HepG2 (cell line): ENCODE measurements around the gene CLCN4. TPM values are rescaled to one million over a fixed set of nuclear protein-coding genes. Genes with fewer than 3 reads are reported as not detected.

Experiments used
- ATAC-seq: fragments of 200-7000 bp; cut with Tn5 transposase; 3 replicates; pipeline ENCODE4 v1.9.1; 2020; ENCODE audit warnings: mild to moderate bottlenecking, moderate library complexity
- BruUV-seq: library from RNA; stranded (reverse); fragments of 400-500 nt; replicated peaks from 2 replicates; lab custom pipeline; 2021; lab: Mats Ljungman, UMichigan
- CTCF ChIA-PET: fragments of 300-600 bp; formaldehyde crosslinking; extraction: SDS; loops from one replicate; lab custom pipeline; 2021; ENCODE audit warnings: low total read pairs, inconsistent platforms, low intra/inter-chr PET ratio; lab: Yijun Ruan, JAX
- POLR2A ChIA-PET: fragments of 350-600 bp; sonication (Branson Sonifier 250); formaldehyde crosslinking; loops from one replicate; lab custom pipeline; 2020; ENCODE audit warnings: antibody characterized with exemption, inconsistent platforms; lab: Yijun Ruan, JAX
- DNase-seq: peaks from one replicate; pipeline ENCODE4 v3.0.0-alpha.2; 2015; ENCODE audit warnings: low spot score
- FAIRE-seq: peaks from 3 replicates; lab custom pipeline; 2011; peaks lifted over from hg19 to GRCh38; lab: Jason Lieb, UNC
- H2AFZ ChIP-seq: one replicate; pipeline ENCODE4 v1.6.1; 2011; ENCODE audit warnings: low read length, inconsistent platforms
- H3K27ac ChIP-seq: fragments of 300-600 bp; 3 replicates; pipeline ENCODE4 v1.8.0; 2011; ENCODE audit warnings: mixed run types, mild to moderate bottlenecking, mixed read lengths, low read length, inconsistent platforms; ENCODE audit not compliant: insufficient read depth; ENCODE audit errors: extremely low read length
- H3K27me3 ChIP-seq, 2 experiments: fragments of 200-600 bp in 1 of 2; 2 replicates in 1 of 2; 3 replicates in 1 of 2; pipeline versions ENCODE4 v1.6.0 to v1.8.0; 2011; ENCODE audit warnings: low read length in 2 of 2, mild to moderate bottlenecking in 2 of 2, moderate library complexity in 2 of 2, inconsistent platforms in 1 of 2; ENCODE audit not compliant: insufficient read depth in 2 of 2, control insufficient read depth in 1 of 2
- H3K36me3 ChIP-seq, 2 experiments: fragments of 200-600 bp in 1 of 2; replicated peaks in 1 of 2; 2 replicates in 1 of 2; 3 replicates in 1 of 2; pipeline versions ENCODE4 v1.5.1 to v1.8.0; 2011; ENCODE audit warnings: low read length in 2 of 2, inconsistent platforms in 1 of 2; ENCODE audit not compliant: insufficient read depth in 2 of 2, control insufficient read depth in 1 of 2
- H3K4me1 ChIP-seq: 2 replicates; pipeline ENCODE4 v1.5.1; 2012; ENCODE audit warnings: low read length, inconsistent platforms; ENCODE audit not compliant: insufficient read depth
- H3K4me2 ChIP-seq: 2 replicates; pipeline ENCODE4 v1.6.0; 2011; ENCODE audit warnings: low read depth, low read length, inconsistent platforms
- H3K4me3 ChIP-seq, 3 experiments: fragments of 200-600 bp in 1 of 3; sonication (generic), shearing (Covaris generic) in 1 of 3; replicated peaks in 1 of 3; 2 replicates each; pipeline ENCODE4 v1.5.1; 2011 to 2016; ENCODE audit warnings: low read length in 3 of 3, inconsistent platforms in 2 of 3, low read depth in 2 of 3, mild to moderate bottlenecking in 2 of 3, control low read depth in 1 of 3, mixed read lengths in 1 of 3; ENCODE audit not compliant: insufficient read depth in 1 of 3
- H3K79me2 ChIP-seq: one replicate; pipeline ENCODE4 v1.6.1; 2011; ENCODE audit warnings: low read length, inconsistent platforms; ENCODE audit not compliant: insufficient read depth
- H3K9ac ChIP-seq: 2 replicates; pipeline ENCODE4 v1.6.0; 2011; ENCODE audit warnings: mild to moderate bottlenecking, low read depth, low read length, inconsistent platforms; ENCODE audit not compliant: insufficient read depth
- H3K9me3 ChIP-seq: 2 replicates; pipeline ENCODE4 v1.5.1; 2012; ENCODE audit warnings: mild to moderate bottlenecking, low read length
- H4K20me1 ChIP-seq: 2 replicates; pipeline ENCODE4 v1.6.0; 2011; ENCODE audit warnings: inconsistent platforms, mild to moderate bottlenecking, low read length, moderate library complexity; ENCODE audit not compliant: insufficient read depth
- CBX2 ChIP-seq, 2 experiments: fragments of 200-600 bp in 1 of 2; sonication (generic); formaldehyde crosslinking in 1 of 2; IDR thresholded peaks; 2 replicates each; pipeline versions ENCODE4 v1.7.0 to v1.8.1; 2018 to 2022; ENCODE audit warnings: low read depth in 2 of 2, low read length in 1 of 2, mild to moderate bottlenecking in 1 of 2, missing genetic modification reagents in 1 of 2
- CHD2 ChIP-seq: IDR thresholded peaks from 2 replicates; pipeline ENCODE4 v1.6.1; 2011; ENCODE audit warnings: low read depth, low read length, improper control_type of control experiment
- KLF6 ChIP-seq: IDR thresholded peaks from 2 replicates; pipeline ENCODE4 v1.8.0; 2016; ENCODE audit warnings: missing biosample characterization, missing genetic modification reagents
- NKX3-1 ChIP-seq: sonication (generic); formaldehyde crosslinking; IDR thresholded peaks from 2 replicates; pipeline ENCODE4 v1.5.0; 2020; ENCODE audit warnings: missing genetic modification reagents
- POLR2AphosphoS5 ChIP-seq: IDR thresholded peaks from 2 replicates; pipeline ENCODE4 v1.6.1; 2012; ENCODE audit warnings: low read depth, low read length
- SP140L ChIP-seq: sonication (generic); formaldehyde crosslinking; IDR thresholded peaks from 2 replicates; pipeline ENCODE4 v1.4.0; 2020; ENCODE audit warnings: missing genetic modification reagents, borderline replicate concordance
- ZMYM3 ChIP-seq: sonication (generic); formaldehyde crosslinking; IDR thresholded peaks from 2 replicates; pipeline ENCODE4 v1.5.1; 2020; ENCODE audit warnings: mild to moderate bottlenecking, missing genetic modification reagents
- ZNF766 ChIP-seq: sonication (generic); formaldehyde crosslinking; IDR thresholded peaks from 2 replicates; pipeline ENCODE4 v1.5.0; 2020; ENCODE audit warnings: missing genetic modification reagents, borderline replicate concordance
- ZNF850 ChIP-seq: sonication (generic); formaldehyde crosslinking; conservative IDR thresholded peaks from 2 replicates; pipeline ENCODE4 v1.9.0; 2021; ENCODE audit warnings: mild to moderate bottlenecking, missing genetic modification reagents
- WGBS: methylation state at CpG from one replicate; pipeline ENCODE4 v1.1.6; 2017; ENCODE audit warnings: low lambda C conversion rate; 5-methylcytosine and 5-hydroxymethylcytosine counted together
- in situ Hi-C: cut with HindIII; loops from 2 replicates; pipeline ENCODE4 v1.10.0; 2017; ENCODE audit warnings: low pct_unique_long_range_greater_than_20kb; ENCODE audit not compliant: extremely low pct_ligation_motif_present
- intact Hi-C: fragments of 100-400 bp; cut with micrococcal nuclease; formaldehyde crosslinking; loops from one replicate; pipeline ENCODE4 v1.10.0; 2022; ENCODE audit not compliant: unreplicated experiment
- polyA plus RNA-seq, 8 experiments: library from polyadenylated mRNA; depleted of rRNA in 3 of 8; stranded (reverse) in 7 of 8; unstranded in 1 of 8; fragments of >200 nt; fragmentation: Illumina TruSeq in 4 of 8; extraction: Trizol in 4 of 8; gene quantifications; 2 replicates each; pipeline versions ENCODE4 v1.2.1 to v1.2.3, GENCODE V29; 2011 to 2016; ENCODE audit warnings: low read depth in 4 of 8, missing spikeins in 1 of 8, mixed read lengths in 1 of 8; ENCODE audit not compliant: insufficient read depth in 1 of 8
- total RNA-seq, 5 experiments: library from RNA; depleted of rRNA; stranded (reverse); fragments of >200 nt; fragmentation: Illumina TruSeq; extraction: Trizol; gene quantifications; 2 replicates each; pipeline ENCODE4 v1.2.3, GENCODE V29; 2016; ENCODE audit warnings: low read depth in 1 of 5
- TF ChIP-seq, protein P1 (sequence below): sonication (generic); formaldehyde crosslinking; IDR thresholded peaks from 2 replicates; pipeline ENCODE4 v1.8.0; 2023; ENCODE audit warnings: mild to moderate bottlenecking, missing genetic modification reagents
- TF ChIP-seq, protein P2 (sequence below): sonication (generic); formaldehyde crosslinking; IDR thresholded peaks from 2 replicates; pipeline ENCODE4 v1.4.0; 2020; ENCODE audit warnings: missing genetic modification reagents, mild to moderate bottlenecking, borderline replicate concordance

CLCN4 gene
- total and polyA plus RNA-seq, 2 of the 13 experiments (the other 11 are each of a cell fraction or from before 2014, with no cell fraction given) = 1.8 to 2.5 TPM

DNA sequence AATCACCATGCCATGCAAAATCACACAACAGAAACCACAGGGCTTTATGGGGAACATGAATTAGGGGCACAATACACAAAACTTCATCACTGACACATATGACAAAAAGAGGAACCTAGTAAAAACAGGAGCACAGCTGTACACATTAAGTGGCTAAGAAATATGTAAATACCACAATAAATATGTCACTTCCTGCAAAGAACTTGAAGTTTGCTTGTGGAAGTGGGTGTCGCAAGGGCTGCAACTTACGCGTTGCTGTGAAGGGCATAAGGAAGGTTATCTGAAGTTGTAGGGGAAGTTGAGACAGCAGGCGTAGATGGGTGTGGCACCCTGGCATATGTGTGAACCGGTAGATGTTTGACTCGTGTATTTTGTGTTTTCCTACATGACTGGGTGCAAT lies 42.4 kb downstream of the CLCN4 start:
- in situ Hi-C loops (loop anchor here (10.0 kb wide), 2 partner anchors 136 to 906 kb away; no protein-coding TSS in a partner anchor), intact Hi-C loops (no loop called here)
- Histone ChIP-seq H3K4me1 (no peaks in the 10 kb centered on the region), H3K9ac (no peak overlapping the region), H3K9me3 (no peaks in the 10 kb centered on the region), H3K27me3 (no peaks in the 10 kb centered on the region), H3K36me3 (no peaks in the 10 kb centered on the region), H2AFZ (no peak overlapping the region), H4K20me1 (no peaks in the 10 kb centered on the region), H3K27ac (no peak overlapping the region), H3K79me2 (no peaks in the 10 kb centered on the region), H3K4me2 (no peak overlapping the region), H3K4me3 (no peak overlapping the region)
- CTCF ChIA-PET = no interaction called here
- ATAC-seq = no peak
- no peak for FAIRE-seq
- POLR2A ChIA-PET = no interaction called here
- no TSS peak for BruUV-seq
- TF ChIP-seq POLR2AphosphoS5 (no peak), SP140L (CRISPR knock-in tag) (no peak), ZNF850 (CRISPR knock-in tag) (no peak), ZMYM3 (CRISPR knock-in tag) (no peak), ZNF766 (CRISPR knock-in tag) (no peak), KLF6 (CRISPR knock-in tag) (no peak), CHD2 (no peak), NKX3-1 (CRISPR knock-in tag) (no peak), CBX2 (IDR thresholded peaks at IDR 0.05; ENCODE audit: low read depth, low read length) (no peak), CBX2 (CRISPR knock-in tag; IDR thresholded peaks at IDR 0.05; ENCODE audit: low read depth) (no peak)
- TF ChIP-seq, protein P1, sequence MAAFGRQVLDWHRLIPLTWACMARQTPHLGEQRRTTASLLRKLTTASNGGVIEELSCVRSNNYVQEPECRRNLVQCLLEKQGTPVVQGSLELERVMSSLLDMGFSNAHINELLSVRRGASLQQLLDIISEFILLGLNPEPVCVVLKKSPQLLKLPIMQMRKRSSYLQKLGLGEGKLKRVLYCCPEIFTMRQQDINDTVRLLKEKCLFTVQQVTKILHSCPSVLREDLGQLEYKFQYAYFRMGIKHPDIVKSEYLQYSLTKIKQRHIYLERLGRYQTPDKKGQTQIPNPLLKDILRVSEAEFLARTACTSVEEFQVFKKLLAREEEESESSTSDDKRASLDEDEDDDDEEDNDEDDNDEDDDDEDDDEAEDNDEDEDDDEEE = no peak
- TF ChIP-seq, protein P2, sequence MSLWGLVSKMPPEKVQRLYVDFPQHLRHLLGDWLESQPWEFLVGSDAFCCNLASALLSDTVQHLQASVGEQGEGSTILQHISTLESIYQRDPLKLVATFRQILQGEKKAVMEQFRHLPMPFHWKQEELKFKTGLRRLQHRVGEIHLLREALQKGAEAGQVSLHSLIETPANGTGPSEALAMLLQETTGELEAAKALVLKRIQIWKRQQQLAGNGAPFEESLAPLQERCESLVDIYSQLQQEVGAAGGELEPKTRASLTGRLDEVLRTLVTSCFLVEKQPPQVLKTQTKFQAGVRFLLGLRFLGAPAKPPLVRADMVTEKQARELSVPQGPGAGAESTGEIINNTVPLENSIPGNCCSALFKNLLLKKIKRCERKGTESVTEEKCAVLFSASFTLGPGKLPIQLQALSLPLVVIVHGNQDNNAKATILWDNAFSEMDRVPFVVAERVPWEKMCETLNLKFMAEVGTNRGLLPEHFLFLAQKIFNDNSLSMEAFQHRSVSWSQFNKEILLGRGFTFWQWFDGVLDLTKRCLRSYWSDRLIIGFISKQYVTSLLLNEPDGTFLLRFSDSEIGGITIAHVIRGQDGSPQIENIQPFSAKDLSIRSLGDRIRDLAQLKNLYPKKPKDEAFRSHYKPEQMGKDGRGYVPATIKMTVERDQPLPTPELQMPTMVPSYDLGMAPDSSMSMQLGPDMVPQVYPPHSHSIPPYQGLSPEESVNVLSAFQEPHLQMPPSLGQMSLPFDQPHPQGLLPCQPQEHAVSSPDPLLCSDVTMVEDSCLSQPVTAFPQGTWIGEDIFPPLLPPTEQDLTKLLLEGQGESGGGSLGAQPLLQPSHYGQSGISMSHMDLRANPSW (CRISPR knock-in tag) = no peak
- no peak for DNase-seq
- 91% methylated on average over 5 of the region's 6 CpGs for WGBS
